SHP77 treated with DMSO at 0.1 percent for 48 hours (cell line): ENCODE data around the gene MARS1.
"Not testable (repeated sequence)": the region's sequence is repeated elsewhere in the genome, so short reads cannot be mapped to it uniquely, and the experiment has no call there.

ENCODE experiments used
- DNase-seq: peaks from one replicate; lab custom pipeline; 2025; lab: John Stamatoyannopoulos, UW

MARS1 gene

GRCh38 chr12:57551637-57552305, 63.9 kb downstream of the MARS1 start:
- no peak for DNase-seq

GRCh38 chr12:57552306-57552651, 64.4 kb downstream of the MARS1 start:
- no peak for DNase-seq

GRCh38 chr12:57552835-57553313, 65.0 kb downstream of the MARS1 start:
- DNase-seq = no peak

GRCh38 chr12:57553343-57554202, 65.7 kb downstream of the MARS1 start:
- DNase-seq = no peak

- no peak for DNase-seq
These were observed 66.6 kb downstream of the MARS1 start for GRCh38 chr12:57554453-57554852.

GRCh38 chr12:57554897-57555296, 67.0 kb downstream of the MARS1 start:
- DNase-seq = no peak

GRCh38 chr12:57558864-57559263, 71.0 kb downstream of the MARS1 start:
- no peak for DNase-seq

GRCh38 chr12:57560516-57560915, 72.6 kb downstream of the MARS1 start:
- DNase-seq = no peak

GRCh38 chr12:57561117-57561516, 73.2 kb downstream of the MARS1 start:
- not testable (repeated sequence) for DNase-seq

GRCh38 chr12:57563358-57563757, 75.5 kb downstream of the MARS1 start:
- no peak for DNase-seq

- DNase-seq = no peak
These were observed 76.4 kb downstream of the MARS1 start for GRCh38 chr12:57564178-57564740.
